ENCODE measurements around the gene ENTPD8. TPM values are rescaled to one million over a fixed set of nuclear protein-coding genes. Genes with fewer than 3 reads are reported as not detected.
A peak's percentile ranks its signal among the peaks of the same experiment; 100 is the strongest.

ENTPD8 gene
- total RNA-seq, 4 donors from 2014 or later, result not detected

DNA sequence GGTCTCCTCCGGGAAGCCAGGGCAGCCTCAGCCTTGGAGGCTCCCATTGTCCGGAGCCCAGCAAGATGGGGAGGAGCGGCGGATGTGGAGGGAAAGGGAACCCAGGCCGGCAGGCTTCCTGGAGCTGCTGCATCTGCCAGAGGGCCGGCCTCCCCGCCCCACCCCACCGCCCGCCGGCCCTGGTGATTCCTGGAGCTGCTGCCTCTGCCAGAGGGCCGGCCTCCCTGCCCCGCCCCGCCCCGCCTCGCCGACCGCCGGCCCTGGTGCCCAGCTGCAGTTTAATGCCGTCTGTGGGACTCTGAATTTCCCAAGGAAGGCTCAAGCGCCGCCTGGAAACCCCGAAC, 49.8 kb downstream of the ENTPD8 start:
- peaks cover 0 to 22% (median 0%) of the 10 kb centered on the region in 4 donors for H3K4me1 ChIP-seq
- no peak for DNase-seq (ENCODE audit: low spot score in 2 of 2)

DNA sequence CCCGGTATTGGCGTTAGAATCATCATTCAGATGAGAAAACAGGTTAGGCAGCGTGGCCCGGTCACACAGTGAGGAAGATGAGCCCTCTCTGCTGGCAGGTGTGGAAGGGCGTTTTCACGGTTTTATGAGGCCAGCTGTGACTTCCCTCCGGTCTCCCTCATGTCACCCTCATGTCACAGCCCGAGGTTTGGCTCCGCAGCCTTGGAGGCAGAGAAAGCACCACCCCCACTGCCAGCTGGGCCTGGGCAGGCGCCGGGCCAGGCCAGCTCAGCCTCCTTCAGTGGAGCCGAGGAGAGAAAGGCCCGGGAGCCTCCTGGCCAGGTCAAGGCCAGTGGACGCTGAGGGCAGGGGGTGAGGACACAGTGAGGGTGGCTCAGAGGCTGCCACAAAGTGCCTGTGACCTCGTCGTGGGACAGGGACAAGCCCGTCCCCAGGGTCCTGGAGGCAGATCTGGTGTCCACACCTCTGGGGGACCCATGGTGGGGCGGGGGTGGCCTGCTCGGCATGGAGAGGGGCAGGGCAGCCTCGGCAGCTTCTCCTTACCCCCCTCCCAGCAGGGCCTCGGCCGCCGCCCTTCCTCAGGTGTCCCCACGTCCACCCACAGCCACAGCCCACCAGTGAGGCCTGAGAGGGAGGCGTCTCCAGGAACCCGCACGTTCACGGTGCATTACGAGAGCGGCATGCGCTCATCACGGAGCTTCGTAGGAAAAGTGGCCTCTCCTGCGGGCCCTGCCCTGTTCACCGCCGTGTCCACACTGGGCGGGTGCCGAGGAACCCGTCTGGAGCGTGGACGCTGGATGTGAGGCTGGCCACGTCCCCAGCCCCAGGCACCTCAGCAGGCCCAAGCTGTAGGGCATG, 50.4 kb downstream of the ENTPD8 start:
- Histone ChIP-seq H3K27ac (peak overlapping the region in 3 of 4 donors; percentile 28 to 61 (median 50)), H3K36me3 (peaks cover 0 to 59% (median 0%) of the 10 kb centered on the region in 3 donors), H3K4me1 (peaks cover 0 to 22% (median 0%) of the 10 kb centered on the region in 4 donors), H3K4me3 (no peak overlapping the region), H3K27me3 (no peaks in the 10 kb centered on the region), H3K9me3 (no peaks in the 10 kb centered on the region)
- no peak for TF ChIP-seq POLR2A (IDR thresholded peaks at IDR 0.05)
- no peak for TF ChIP-seq EP300 (IDR thresholded peaks at IDR 0.05)
- TF ChIP-seq, protein P1, sequence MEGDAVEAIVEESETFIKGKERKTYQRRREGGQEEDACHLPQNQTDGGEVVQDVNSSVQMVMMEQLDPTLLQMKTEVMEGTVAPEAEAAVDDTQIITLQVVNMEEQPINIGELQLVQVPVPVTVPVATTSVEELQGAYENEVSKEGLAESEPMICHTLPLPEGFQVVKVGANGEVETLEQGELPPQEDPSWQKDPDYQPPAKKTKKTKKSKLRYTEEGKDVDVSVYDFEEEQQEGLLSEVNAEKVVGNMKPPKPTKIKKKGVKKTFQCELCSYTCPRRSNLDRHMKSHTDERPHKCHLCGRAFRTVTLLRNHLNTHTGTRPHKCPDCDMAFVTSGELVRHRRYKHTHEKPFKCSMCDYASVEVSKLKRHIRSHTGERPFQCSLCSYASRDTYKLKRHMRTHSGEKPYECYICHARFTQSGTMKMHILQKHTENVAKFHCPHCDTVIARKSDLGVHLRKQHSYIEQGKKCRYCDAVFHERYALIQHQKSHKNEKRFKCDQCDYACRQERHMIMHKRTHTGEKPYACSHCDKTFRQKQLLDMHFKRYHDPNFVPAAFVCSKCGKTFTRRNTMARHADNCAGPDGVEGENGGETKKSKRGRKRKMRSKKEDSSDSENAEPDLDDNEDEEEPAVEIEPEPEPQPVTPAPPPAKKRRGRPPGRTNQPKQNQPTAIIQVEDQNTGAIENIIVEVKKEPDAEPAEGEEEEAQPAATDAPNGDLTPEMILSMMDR (IDR thresholded peaks at IDR 0.05), result no peak
- 78 to 87% methylated on average over 27 to 35 of the region's 42 CpGs for WGBS, 2 donors
- no peak for DNase-seq (ENCODE audit: low spot score in 2 of 2)

More for the DNA sequence above, 49.8 kb downstream of the ENTPD8 start:
- TF ChIP-seq POLR2A (IDR thresholded peaks at IDR 0.05), result no peak
- peak overlapping the region in 2 of 4 donors; percentile 50 to 61 for H3K27ac ChIP-seq
- 66 to 82% methylated on average over 16 to 20 of the region's 22 CpGs for WGBS, 2 donors
- no peaks in the 10 kb centered on the region for H3K9me3 ChIP-seq
- H3K27me3 ChIP-seq, result no peaks in the 10 kb centered on the region
- no peak overlapping the region for H3K4me3 ChIP-seq
- peaks cover 0 to 62% (median 0%) of the 10 kb centered on the region in 3 donors for H3K36me3 ChIP-seq

- H3K4me3 ChIP-seq, result no peak overlapping the region
- DNase-seq (ENCODE audit: low spot score in 2 of 2), result no peak
- no peak overlapping the region for H3K27ac ChIP-seq
- 93 to 95% methylated on average over 13 of the region's 13 CpGs for WGBS, 2 donors
- TF ChIP-seq, protein P1 (IDR thresholded peaks at IDR 0.05), result no peak
- TF ChIP-seq EP300 (IDR thresholded peaks at IDR 0.05), result no peak
- no peak for TF ChIP-seq POLR2A (IDR thresholded peaks at IDR 0.05)
- no peaks in the 10 kb centered on the region for H3K9me3 ChIP-seq
- no peaks in the 10 kb centered on the region for H3K27me3 ChIP-seq
- H3K4me1 ChIP-seq, result peaks cover 0 to 15% (median 0%) of the 10 kb centered on the region in 4 donors
- H3K36me3 ChIP-seq, result peaks cover 0 to 62% (median 0%) of the 10 kb centered on the region in 3 donors
These were observed 51.8 kb downstream of the ENTPD8 start for GRCh38 chr9:137389428-137389746.

DNA sequence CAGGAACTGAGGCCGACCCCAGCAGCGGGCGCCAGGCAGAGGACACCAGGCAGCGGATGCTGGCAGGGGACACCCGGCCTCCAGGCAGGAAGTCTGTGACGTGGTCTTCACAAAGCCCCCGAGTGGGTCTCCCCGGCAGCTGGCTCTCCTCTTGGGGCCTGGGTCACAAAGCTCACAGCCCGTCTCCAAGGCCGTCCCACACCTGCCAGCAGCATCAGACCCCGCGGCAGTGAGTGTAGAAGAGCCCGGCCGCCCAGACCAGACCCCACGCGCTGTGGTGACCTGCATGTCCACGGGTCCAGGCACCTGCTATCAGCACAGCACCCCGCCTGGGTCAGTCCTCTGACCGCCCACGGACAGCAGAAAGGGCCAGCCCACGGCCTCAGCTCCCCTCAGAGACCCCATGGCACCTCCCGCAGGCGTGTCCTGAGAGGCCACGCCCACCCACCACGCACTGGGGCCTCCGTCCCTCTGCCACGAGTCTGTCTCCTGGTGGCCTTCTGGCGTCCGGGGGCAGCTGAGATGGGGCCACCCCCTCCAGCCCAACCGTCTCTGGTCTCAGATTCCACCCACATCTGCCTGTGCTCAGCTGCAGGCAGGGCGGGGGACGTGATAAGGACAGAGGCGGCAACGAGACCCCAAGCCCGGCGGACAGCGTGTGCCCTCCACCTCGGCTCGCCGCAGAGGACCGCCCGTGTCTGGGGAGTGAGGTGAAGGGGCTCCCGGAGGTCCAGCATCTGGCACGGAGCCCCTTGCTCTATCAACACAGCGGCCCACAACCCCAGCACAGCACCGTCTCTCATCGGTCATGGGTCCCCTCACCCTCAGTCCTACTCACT, 52.3 kb downstream of the ENTPD8 start:
- no peak overlapping the region for H3K27ac ChIP-seq
- 86 to 87% methylated on average over 37 to 44 of the region's 47 CpGs for WGBS, 2 donors

DNA sequence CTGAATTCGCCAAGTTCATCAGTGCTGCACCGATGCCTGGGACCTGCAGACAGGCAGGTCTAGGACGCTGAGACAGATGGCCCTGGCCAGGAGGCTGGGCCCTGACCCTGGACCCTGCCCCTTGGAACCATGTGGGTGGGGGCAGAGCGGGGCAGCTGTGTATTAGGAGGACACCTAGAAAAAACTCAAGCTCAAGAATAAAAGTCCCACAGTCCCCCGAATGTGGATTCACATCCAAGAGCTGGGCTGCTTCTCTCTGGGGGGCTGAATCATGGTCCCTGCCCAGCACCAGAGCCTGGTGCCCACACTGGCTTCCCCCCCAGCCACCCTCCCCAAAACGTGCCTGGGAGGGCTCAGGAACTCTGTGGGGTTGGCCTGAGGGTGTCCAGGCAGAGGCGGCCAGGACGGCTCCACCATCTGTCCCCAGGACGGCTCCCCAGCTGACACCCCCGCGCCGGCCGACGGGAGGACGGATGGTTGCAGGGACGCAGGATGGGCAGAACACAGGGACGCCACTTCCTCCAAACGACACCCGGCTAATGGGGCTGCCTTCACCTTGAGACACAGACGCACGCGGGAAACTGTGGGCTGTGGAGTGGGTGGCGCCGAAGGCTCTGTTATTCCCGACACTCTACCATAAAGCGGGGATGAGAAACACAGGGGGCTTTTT, 53.1 kb downstream of the ENTPD8 start:
- DNase-seq (ENCODE audit: low spot score in 2 of 2), result no peak
- Histone ChIP-seq H3K27me3 (no peaks in the 10 kb centered on the region), H3K4me3 (no peak overlapping the region), H3K27ac (peak overlapping the region in 2 of 4 donors; percentile 17 to 67), H3K9me3 (no peaks in the 10 kb centered on the region), H3K4me1 (peaks cover 0 to 15% (median 0%) of the 10 kb centered on the region in 4 donors), H3K36me3 (peaks cover 0 to 59% (median 0%) of the 10 kb centered on the region in 3 donors)
- WGBS, 2 donors, result 62 to 74% methylated on average over 15 to 23 of the region's 26 CpGs
- TF ChIP-seq EP300 (IDR thresholded peaks at IDR 0.05), result no peak
- TF ChIP-seq POLR2A (IDR thresholded peaks at IDR 0.05), result no peak
- TF ChIP-seq, protein P1 (IDR thresholded peaks at IDR 0.05), result no peak

More for the DNA sequence above, 52.3 kb downstream of the ENTPD8 start:
- H3K27me3 ChIP-seq, result no peaks in the 10 kb centered on the region
- H3K4me1 ChIP-seq, result peaks cover 0 to 15% (median 0%) of the 10 kb centered on the region in 4 donors
- no peak for DNase-seq (ENCODE audit: low spot score in 2 of 2)
- no peaks in the 10 kb centered on the region for H3K9me3 ChIP-seq
- no peak overlapping the region for H3K4me3 ChIP-seq
- TF ChIP-seq EP300 (IDR thresholded peaks at IDR 0.05) (no peak), POLR2A (IDR thresholded peaks at IDR 0.05) (no peak)
- TF ChIP-seq, protein P1 (IDR thresholded peaks at IDR 0.05), result no peak
- H3K36me3 ChIP-seq, result peaks cover 0 to 64% (median 0%) of the 10 kb centered on the region in 3 donors
